ENCODE measurements around the gene CSNK2A3.
"Not testable (repeated sequence)": the region's sequence is repeated elsewhere in the genome, so short reads cannot be mapped to it uniquely, and the experiment has no call there.

CSNK2A3 gene

GRCh38 chr11:11352878-11353277 lies at the start of gene CSNK2A3:
CSNK2A3 (minus strand) TSS chr11:11353250; CDS start chr11:11353119, 131 bp downstream.
- DNase-seq: not testable (repeated sequence)

- DNase-seq: no peak
Observed at GRCh38 chr11:11401960-11402535, 49.0 kb upstream of the CSNK2A3 start.

- DNase-seq: no peak
Observed at GRCh38 chr11:11400635-11401232, 47.7 kb upstream of the CSNK2A3 start.

GRCh38 chr11:11400121-11400520 lies 47.1 kb upstream of the CSNK2A3 start:
- DNase-seq: no peak

- DNase-seq: no peak
Observed at GRCh38 chr11:11397781-11398180, 44.7 kb upstream of the CSNK2A3 start.

GRCh38 chr11:11397036-11397415 lies 44.0 kb upstream of the CSNK2A3 start:
- DNase-seq: peak; percentile 67

GRCh38 chr11:11396301-11397035 lies 43.4 kb upstream of the CSNK2A3 start:
- DNase-seq: peak; percentile 95

- DNase-seq: no peak
Observed at GRCh38 chr11:11395126-11395525, 42.1 kb upstream of the CSNK2A3 start.

GRCh38 chr11:11394241-11394640 lies 41.2 kb upstream of the CSNK2A3 start:
- no peak for DNase-seq

GRCh38 chr11:11391796-11392463 lies 38.9 kb upstream of the CSNK2A3 start:
- DNase-seq: peak; percentile 88

GRCh38 chr11:11391169-11391568 lies 38.1 kb upstream of the CSNK2A3 start:
- DNase-seq: no peak

GRCh38 chr11:11390068-11390771 lies 37.2 kb upstream of the CSNK2A3 start:
- no peak for DNase-seq

GRCh38 chr11:11389238-11389637 lies 36.2 kb upstream of the CSNK2A3 start:
- no peak for DNase-seq

- no peak for DNase-seq
Observed at GRCh38 chr11:11387622-11388305, 34.7 kb upstream of the CSNK2A3 start.

GRCh38 chr11:11387207-11387606 lies 34.2 kb upstream of the CSNK2A3 start:
- DNase-seq: no peak

- no peak for DNase-seq
Observed at GRCh38 chr11:11384829-11385228, 31.8 kb upstream of the CSNK2A3 start.

GRCh38 chr11:11383995-11384394 lies 30.9 kb upstream of the CSNK2A3 start:
- DNase-seq: no peak

GRCh38 chr11:11382858-11383532 lies 29.9 kb upstream of the CSNK2A3 start:
- no peak for DNase-seq

- no peak for DNase-seq
Observed at GRCh38 chr11:11381471-11382105, 28.5 kb upstream of the CSNK2A3 start.

GRCh38 chr11:11380883-11381282 lies 27.8 kb upstream of the CSNK2A3 start:
- DNase-seq: no peak

GRCh38 chr11:11380340-11380739 lies 27.3 kb upstream of the CSNK2A3 start:
- DNase-seq: no peak

Data from NCI-H226 (cell line).